Measurements from ENCODE around the gene CLCN7.

Gene CLCN7

GRCh38 chr16:1464894-1465566 is 9.8 kb downstream of the CLCN7 start:
- DNase-seq (ENCODE audit: low read depth in 3 of 3) = no peak

GRCh38 chr16:1464196-1464893 is 10.5 kb downstream of the CLCN7 start:
- no peak for DNase-seq (ENCODE audit: low read depth in 3 of 3)

GRCh38 chr16:1461146-1461545 is 13.7 kb downstream of the CLCN7 start:
- DNase-seq (ENCODE audit: low read depth in 3 of 3) = no peak

- DNase-seq (ENCODE audit: low read depth in 3 of 3) = no peak
Observed at GRCh38 chr16:1460602-1461138, 14.2 kb downstream of the CLCN7 start.

GRCh38 chr16:1459967-1460366 is 14.9 kb downstream of the CLCN7 start:
- no peak for DNase-seq (ENCODE audit: low read depth in 3 of 3)

GRCh38 chr16:1458977-1459341 is 15.9 kb downstream of the CLCN7 start:
- DNase-seq (ENCODE audit: low read depth in 3 of 3) = no peak

- no peak for DNase-seq (ENCODE audit: low read depth in 3 of 3)
Observed at GRCh38 chr16:1458336-1458976, 16.4 kb downstream of the CLCN7 start.

- no peak for DNase-seq (ENCODE audit: low read depth in 3 of 3)
Observed at GRCh38 chr16:1457489-1458245, 17.2 kb downstream of the CLCN7 start.

- no peak for DNase-seq (ENCODE audit: low read depth in 3 of 3)
Observed at GRCh38 chr16:1456951-1457350, 17.9 kb downstream of the CLCN7 start.

- DNase-seq (ENCODE audit: low read depth in 3 of 3) = no peak
Observed at GRCh38 chr16:1455190-1456171, 19.3 kb downstream of the CLCN7 start.

GRCh38 chr16:1454561-1454960 is 20.3 kb downstream of the CLCN7 start:
- no peak for DNase-seq (ENCODE audit: low read depth in 3 of 3)

- DNase-seq (ENCODE audit: low read depth in 3 of 3) = no peak
Observed at GRCh38 chr16:1453316-1453715, 21.5 kb downstream of the CLCN7 start.

- DNase-seq (ENCODE audit: low read depth in 3 of 3) = no peak
Observed at GRCh38 chr16:1452530-1452929, 22.3 kb downstream of the CLCN7 start.

GRCh38 chr16:1451702-1452392 is 23.0 kb downstream of the CLCN7 start:
- DNase-seq (ENCODE audit: low read depth in 3 of 3) = no peak

GRCh38 chr16:1450841-1451240 is 24.0 kb downstream of the CLCN7 start:
- no peak for DNase-seq (ENCODE audit: low read depth in 3 of 3)

- no peak for DNase-seq (ENCODE audit: low read depth in 3 of 3)
Observed at GRCh38 chr16:1450218-1450617, 24.6 kb downstream of the CLCN7 start.

- no peak for DNase-seq (ENCODE audit: low read depth in 3 of 3)
Observed at GRCh38 chr16:1449201-1449788, 25.5 kb downstream of the CLCN7 start.

GRCh38 chr16:1448536-1449116 is 26.2 kb downstream of the CLCN7 start:
- no peak for DNase-seq (ENCODE audit: low read depth in 3 of 3)

- no peak for DNase-seq (ENCODE audit: low read depth in 3 of 3)
Observed at GRCh38 chr16:1447965-1448364, 26.9 kb downstream of the CLCN7 start.
